HepG2 (cell line): Measurements from ENCODE around the gene ARFGAP2. TPM values are rescaled to one million over a fixed set of nuclear protein-coding genes. Genes with fewer than 3 reads are reported as not detected.

ENCODE experiments used
- ATAC-seq: fragments of 200-7000 bp; cut with Tn5 transposase; 3 replicates; pipeline ENCODE4 v1.9.1; 2020; ENCODE audit warnings: mild to moderate bottlenecking, moderate library complexity
- BruUV-seq: library from RNA; stranded (reverse); fragments of 400-500 nt; replicated peaks from 2 replicates; lab custom pipeline; 2021; lab: Mats Ljungman, UMichigan
- CTCF ChIA-PET: fragments of 300-600 bp; formaldehyde crosslinking; extraction: SDS; loops from one replicate; lab custom pipeline; 2021; ENCODE audit warnings: low total read pairs, inconsistent platforms, low intra/inter-chr PET ratio; lab: Yijun Ruan, JAX
- POLR2A ChIA-PET: fragments of 350-600 bp; sonication (Branson Sonifier 250); formaldehyde crosslinking; loops from one replicate; lab custom pipeline; 2020; ENCODE audit warnings: antibody characterized with exemption, inconsistent platforms; lab: Yijun Ruan, JAX
- DNase-seq: peaks from one replicate; pipeline ENCODE4 v3.0.0-alpha.2; 2015; ENCODE audit warnings: low spot score
- FAIRE-seq: peaks from 3 replicates; lab custom pipeline; 2011; peaks lifted over from hg19 to GRCh38; lab: Jason Lieb, UNC
- H2AFZ ChIP-seq: one replicate; pipeline ENCODE4 v1.6.1; 2011; ENCODE audit warnings: low read length, inconsistent platforms
- H3K27ac ChIP-seq: fragments of 300-600 bp; 3 replicates; pipeline ENCODE4 v1.8.0; 2011; ENCODE audit warnings: mixed run types, mild to moderate bottlenecking, mixed read lengths, low read length, inconsistent platforms; ENCODE audit not compliant: insufficient read depth; ENCODE audit errors: extremely low read length
- H3K27me3 ChIP-seq, 2 experiments: fragments of 200-600 bp in 1 of 2; 2 replicates in 1 of 2; 3 replicates in 1 of 2; pipeline versions ENCODE4 v1.6.0 to v1.8.0; 2011; ENCODE audit warnings: low read length in 2 of 2, mild to moderate bottlenecking in 2 of 2, moderate library complexity in 2 of 2, inconsistent platforms in 1 of 2; ENCODE audit not compliant: insufficient read depth in 2 of 2, control insufficient read depth in 1 of 2
- H3K36me3 ChIP-seq, 2 experiments: fragments of 200-600 bp in 1 of 2; replicated peaks in 1 of 2; 2 replicates in 1 of 2; 3 replicates in 1 of 2; pipeline versions ENCODE4 v1.5.1 to v1.8.0; 2011; ENCODE audit warnings: low read length in 2 of 2, inconsistent platforms in 1 of 2; ENCODE audit not compliant: insufficient read depth in 2 of 2, control insufficient read depth in 1 of 2
- H3K4me1 ChIP-seq: 2 replicates; pipeline ENCODE4 v1.5.1; 2012; ENCODE audit warnings: low read length, inconsistent platforms; ENCODE audit not compliant: insufficient read depth
- H3K4me2 ChIP-seq: 2 replicates; pipeline ENCODE4 v1.6.0; 2011; ENCODE audit warnings: low read depth, low read length, inconsistent platforms
- H3K4me3 ChIP-seq, 3 experiments: fragments of 200-600 bp in 1 of 3; sonication (generic), shearing (Covaris generic) in 1 of 3; replicated peaks in 1 of 3; 2 replicates each; pipeline ENCODE4 v1.5.1; 2011 to 2016; ENCODE audit warnings: low read length in 3 of 3, inconsistent platforms in 2 of 3, low read depth in 2 of 3, mild to moderate bottlenecking in 2 of 3, control low read depth in 1 of 3, mixed read lengths in 1 of 3; ENCODE audit not compliant: insufficient read depth in 1 of 3
- H3K79me2 ChIP-seq: one replicate; pipeline ENCODE4 v1.6.1; 2011; ENCODE audit warnings: low read length, inconsistent platforms; ENCODE audit not compliant: insufficient read depth
- H3K9ac ChIP-seq: 2 replicates; pipeline ENCODE4 v1.6.0; 2011; ENCODE audit warnings: mild to moderate bottlenecking, low read depth, low read length, inconsistent platforms; ENCODE audit not compliant: insufficient read depth
- H3K9me3 ChIP-seq: 2 replicates; pipeline ENCODE4 v1.5.1; 2012; ENCODE audit warnings: mild to moderate bottlenecking, low read length
- H4K20me1 ChIP-seq: 2 replicates; pipeline ENCODE4 v1.6.0; 2011; ENCODE audit warnings: inconsistent platforms, mild to moderate bottlenecking, low read length, moderate library complexity; ENCODE audit not compliant: insufficient read depth
- KAT2B ChIP-seq: fragments of 150-350 bp; IDR thresholded peaks from 2 replicates; pipeline ENCODE4 v1.6.1; 2014; ENCODE audit warnings: low read depth, low read length, borderline replicate concordance
- MATR3 ChIP-seq: sonication (generic); formaldehyde crosslinking; IDR thresholded peaks from 2 replicates; pipeline ENCODE4 v1.4.0; 2020; ENCODE audit warnings: missing genetic modification reagents
- ZNF230 ChIP-seq: sonication (generic); formaldehyde crosslinking; IDR thresholded peaks from 2 replicates; pipeline ENCODE4 v1.4.0; 2020; ENCODE audit warnings: mild to moderate bottlenecking, missing genetic modification reagents
- ZNF781 ChIP-seq: sonication (generic); formaldehyde crosslinking; IDR thresholded peaks from 2 replicates; pipeline ENCODE4 v1.5.1; 2020; ENCODE audit warnings: borderline replicate concordance, mild to moderate bottlenecking, missing genetic modification reagents; ENCODE audit errors: not compliant biosample characterization
- ZSCAN30 ChIP-seq: sonication (generic); formaldehyde crosslinking; IDR thresholded peaks from 2 replicates; pipeline ENCODE4 v1.5.0; 2020; ENCODE audit warnings: mild to moderate bottlenecking, missing genetic modification reagents
- WGBS: methylation state at CpG from one replicate; pipeline ENCODE4 v1.1.6; 2017; ENCODE audit warnings: low lambda C conversion rate; 5-methylcytosine and 5-hydroxymethylcytosine counted together
- in situ Hi-C: cut with HindIII; loops from 2 replicates; pipeline ENCODE4 v1.10.0; 2017; ENCODE audit warnings: low pct_unique_long_range_greater_than_20kb; ENCODE audit not compliant: extremely low pct_ligation_motif_present
- intact Hi-C: fragments of 100-400 bp; cut with micrococcal nuclease; formaldehyde crosslinking; loops from one replicate; pipeline ENCODE4 v1.10.0; 2022; ENCODE audit not compliant: unreplicated experiment
- polyA plus RNA-seq, 8 experiments: library from polyadenylated mRNA; depleted of rRNA in 3 of 8; stranded (reverse) in 7 of 8; unstranded in 1 of 8; fragments of >200 nt; fragmentation: Illumina TruSeq in 4 of 8; extraction: Trizol in 4 of 8; gene quantifications; 2 replicates each; pipeline versions ENCODE4 v1.2.1 to v1.2.3, GENCODE V29; 2011 to 2016; ENCODE audit warnings: low read depth in 4 of 8, missing spikeins in 1 of 8, mixed read lengths in 1 of 8; ENCODE audit not compliant: insufficient read depth in 1 of 8
- total RNA-seq, 5 experiments: library from RNA; depleted of rRNA; stranded (reverse); fragments of >200 nt; fragmentation: Illumina TruSeq; extraction: Trizol; gene quantifications; 2 replicates each; pipeline ENCODE4 v1.2.3, GENCODE V29; 2016; ENCODE audit warnings: low read depth in 1 of 5
- TF ChIP-seq, protein P1 (sequence below): sonication (generic); formaldehyde crosslinking; IDR thresholded peaks from 2 replicates; pipeline ENCODE4 v1.5.0; 2020; ENCODE audit warnings: mild to moderate bottlenecking, missing genetic modification reagents
- TF ChIP-seq, protein P2 (sequence below): sonication (generic); formaldehyde crosslinking; IDR thresholded peaks from 2 replicates; pipeline ENCODE4 v1.4.0; 2020; ENCODE audit warnings: missing genetic modification reagents
- TF ChIP-seq, protein P3 (sequence below): sonication (generic); formaldehyde crosslinking; IDR thresholded peaks from 2 replicates; pipeline ENCODE4 v1.4.0; 2020; ENCODE audit warnings: missing genetic modification reagents, borderline replicate concordance
- TF ChIP-seq, protein P4 (sequence below): sonication (generic); formaldehyde crosslinking; IDR thresholded peaks from 2 replicates; pipeline ENCODE4 v1.4.0; 2020; ENCODE audit warnings: missing genetic modification reagents, borderline replicate concordance

The ARFGAP2 gene
- total and polyA plus RNA-seq, 2 of the 13 experiments (the other 11 are each of a cell fraction or from before 2014, with no cell fraction given): 32.3 to 75.3 TPM

DNA sequence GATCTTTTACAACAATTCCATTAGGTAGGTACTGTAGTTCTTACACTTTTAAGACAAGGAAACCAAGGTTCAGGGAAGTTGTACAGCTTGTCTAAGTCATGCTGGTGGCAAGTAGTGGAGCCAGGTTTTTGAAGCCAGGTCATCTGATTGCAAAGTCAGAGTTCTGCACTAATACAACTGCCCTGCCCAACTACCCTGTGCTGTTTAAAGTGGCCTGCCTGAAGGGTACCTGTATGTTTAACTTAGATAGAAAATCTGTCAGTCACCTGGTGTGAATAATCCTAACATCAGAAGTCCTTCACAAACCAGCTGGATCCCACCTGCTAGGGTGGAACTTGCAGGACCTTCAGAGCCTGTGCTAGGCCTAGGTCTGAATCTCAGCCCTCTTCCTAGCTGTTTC, 44.2 kb downstream of the ARFGAP2 start (continued):
- no peak for TF ChIP-seq ZSCAN30
- no peak for TF ChIP-seq MATR3 (CRISPR knock-in tag)

DNA sequence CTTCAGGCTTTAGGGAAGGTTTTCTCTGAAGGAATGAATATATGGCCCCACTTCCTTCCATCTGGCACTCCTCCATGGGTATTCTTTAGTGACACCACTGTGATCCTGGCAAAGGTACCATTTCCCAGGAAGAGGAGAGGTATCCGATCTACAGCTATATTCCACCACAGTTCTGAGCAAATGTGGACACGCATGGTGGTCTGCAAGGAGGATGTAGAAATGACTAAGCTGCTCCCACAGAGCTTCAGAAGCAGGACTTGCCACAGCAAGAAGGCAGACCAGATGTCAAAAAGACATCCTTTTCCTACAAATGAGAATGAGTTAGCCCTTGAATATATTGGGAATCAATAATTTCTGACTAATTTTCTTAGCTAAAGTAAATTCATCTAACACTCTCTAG, 45.5 kb downstream of the ARFGAP2 start:
- H3K79me2 ChIP-seq: no peaks in the 10 kb centered on the region
- FAIRE-seq: no peak
- no peak overlapping the region for H2AFZ ChIP-seq
- whole genome bisulfite sequencing: 80% methylated on average over 2 of the region's 2 CpGs
- ChIA-PET POLR2A (no interaction called here), CTCF (no interaction called here)
- no peak overlapping the region for H3K9ac ChIP-seq
- no peaks in the 10 kb centered on the region for H3K9me3 ChIP-seq
- in situ Hi-C loops (no loop called here), intact Hi-C loops (no loop called here)
- no peak for DNase-seq
- no peak overlapping the region for H3K4me2 ChIP-seq
- no peaks in the 10 kb centered on the region for H3K36me3 ChIP-seq
- H3K4me1 ChIP-seq: no peaks in the 10 kb centered on the region
- BruUV-seq: no TSS peak
- ATAC-seq: no peak
- no peaks in the 10 kb centered on the region for H4K20me1 ChIP-seq
- no peak overlapping the region for H3K4me3 ChIP-seq
- no peak overlapping the region for H3K27ac ChIP-seq
- H3K27me3 ChIP-seq: no peaks in the 10 kb centered on the region
- no peak for TF ChIP-seq MATR3 (CRISPR knock-in tag)
- TF ChIP-seq ZNF781 (CRISPR knock-in tag): no peak
- TF ChIP-seq, protein P1, sequence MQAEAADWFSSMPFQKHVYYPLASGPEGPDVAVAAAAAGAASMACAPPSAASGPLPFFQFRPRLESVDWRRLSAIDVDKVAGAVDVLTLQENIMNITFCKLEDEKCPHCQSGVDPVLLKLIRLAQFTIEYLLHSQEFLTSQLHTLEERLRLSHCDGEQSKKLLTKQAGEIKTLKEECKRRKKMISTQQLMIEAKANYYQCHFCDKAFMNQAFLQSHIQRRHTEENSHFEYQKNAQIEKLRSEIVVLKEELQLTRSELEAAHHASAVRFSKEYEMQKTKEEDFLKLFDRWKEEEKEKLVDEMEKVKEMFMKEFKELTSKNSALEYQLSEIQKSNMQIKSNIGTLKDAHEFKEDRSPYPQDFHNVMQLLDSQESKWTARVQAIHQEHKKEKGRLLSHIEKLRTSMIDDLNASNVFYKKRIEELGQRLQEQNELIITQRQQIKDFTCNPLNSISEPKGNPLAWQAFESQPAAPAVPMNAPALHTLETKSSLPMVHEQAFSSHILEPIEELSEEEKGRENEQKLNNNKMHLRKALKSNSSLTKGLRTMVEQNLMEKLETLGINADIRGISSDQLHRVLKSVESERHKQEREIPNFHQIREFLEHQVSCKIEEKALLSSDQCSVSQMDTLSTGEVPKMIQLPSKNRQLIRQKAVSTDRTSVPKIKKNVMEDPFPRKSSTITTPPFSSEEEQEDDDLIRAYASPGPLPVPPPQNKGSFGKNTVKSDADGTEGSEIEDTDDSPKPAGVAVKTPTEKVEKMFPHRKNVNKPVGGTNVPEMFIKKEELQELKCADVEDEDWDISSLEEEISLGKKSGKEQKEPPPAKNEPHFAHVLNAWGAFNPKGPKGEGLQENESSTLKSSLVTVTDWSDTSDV: no peak
- TF ChIP-seq, protein P2, sequence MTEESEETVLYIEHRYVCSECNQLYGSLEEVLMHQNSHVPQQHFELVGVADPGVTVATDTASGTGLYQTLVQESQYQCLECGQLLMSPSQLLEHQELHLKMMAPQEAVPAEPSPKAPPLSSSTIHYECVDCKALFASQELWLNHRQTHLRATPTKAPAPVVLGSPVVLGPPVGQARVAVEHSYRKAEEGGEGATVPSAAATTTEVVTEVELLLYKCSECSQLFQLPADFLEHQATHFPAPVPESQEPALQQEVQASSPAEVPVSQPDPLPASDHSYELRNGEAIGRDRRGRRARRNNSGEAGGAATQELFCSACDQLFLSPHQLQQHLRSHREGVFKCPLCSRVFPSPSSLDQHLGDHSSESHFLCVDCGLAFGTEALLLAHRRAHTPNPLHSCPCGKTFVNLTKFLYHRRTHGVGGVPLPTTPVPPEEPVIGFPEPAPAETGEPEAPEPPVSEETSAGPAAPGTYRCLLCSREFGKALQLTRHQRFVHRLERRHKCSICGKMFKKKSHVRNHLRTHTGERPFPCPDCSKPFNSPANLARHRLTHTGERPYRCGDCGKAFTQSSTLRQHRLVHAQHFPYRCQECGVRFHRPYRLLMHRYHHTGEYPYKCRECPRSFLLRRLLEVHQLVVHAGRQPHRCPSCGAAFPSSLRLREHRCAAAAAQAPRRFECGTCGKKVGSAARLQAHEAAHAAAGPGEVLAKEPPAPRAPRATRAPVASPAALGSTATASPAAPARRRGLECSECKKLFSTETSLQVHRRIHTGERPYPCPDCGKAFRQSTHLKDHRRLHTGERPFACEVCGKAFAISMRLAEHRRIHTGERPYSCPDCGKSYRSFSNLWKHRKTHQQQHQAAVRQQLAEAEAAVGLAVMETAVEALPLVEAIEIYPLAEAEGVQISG: no peak
- TF ChIP-seq, protein P3, sequence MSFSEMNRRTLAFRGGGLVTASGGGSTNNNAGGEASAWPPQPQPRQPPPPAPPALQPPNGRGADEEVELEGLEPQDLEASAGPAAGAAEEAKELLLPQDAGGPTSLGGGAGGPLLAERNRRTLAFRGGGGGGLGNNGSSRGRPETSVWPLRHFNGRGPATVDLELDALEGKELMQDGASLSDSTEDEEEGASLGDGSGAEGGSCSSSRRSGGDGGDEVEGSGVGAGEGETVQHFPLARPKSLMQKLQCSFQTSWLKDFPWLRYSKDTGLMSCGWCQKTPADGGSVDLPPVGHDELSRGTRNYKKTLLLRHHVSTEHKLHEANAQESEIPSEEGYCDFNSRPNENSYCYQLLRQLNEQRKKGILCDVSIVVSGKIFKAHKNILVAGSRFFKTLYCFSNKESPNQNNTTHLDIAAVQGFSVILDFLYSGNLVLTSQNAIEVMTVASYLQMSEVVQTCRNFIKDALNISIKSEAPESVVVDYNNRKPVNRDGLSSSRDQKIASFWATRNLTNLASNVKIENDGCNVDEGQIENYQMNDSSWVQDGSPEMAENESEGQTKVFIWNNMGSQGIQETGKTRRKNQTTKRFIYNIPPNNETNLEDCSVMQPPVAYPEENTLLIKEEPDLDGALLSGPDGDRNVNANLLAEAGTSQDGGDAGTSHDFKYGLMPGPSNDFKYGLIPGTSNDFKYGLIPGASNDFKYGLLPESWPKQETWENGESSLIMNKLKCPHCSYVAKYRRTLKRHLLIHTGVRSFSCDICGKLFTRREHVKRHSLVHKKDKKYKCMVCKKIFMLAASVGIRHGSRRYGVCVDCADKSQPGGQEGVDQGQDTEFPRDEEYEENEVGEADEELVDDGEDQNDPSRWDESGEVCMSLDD (CRISPR knock-in tag): no peak
- TF ChIP-seq, protein P4, sequence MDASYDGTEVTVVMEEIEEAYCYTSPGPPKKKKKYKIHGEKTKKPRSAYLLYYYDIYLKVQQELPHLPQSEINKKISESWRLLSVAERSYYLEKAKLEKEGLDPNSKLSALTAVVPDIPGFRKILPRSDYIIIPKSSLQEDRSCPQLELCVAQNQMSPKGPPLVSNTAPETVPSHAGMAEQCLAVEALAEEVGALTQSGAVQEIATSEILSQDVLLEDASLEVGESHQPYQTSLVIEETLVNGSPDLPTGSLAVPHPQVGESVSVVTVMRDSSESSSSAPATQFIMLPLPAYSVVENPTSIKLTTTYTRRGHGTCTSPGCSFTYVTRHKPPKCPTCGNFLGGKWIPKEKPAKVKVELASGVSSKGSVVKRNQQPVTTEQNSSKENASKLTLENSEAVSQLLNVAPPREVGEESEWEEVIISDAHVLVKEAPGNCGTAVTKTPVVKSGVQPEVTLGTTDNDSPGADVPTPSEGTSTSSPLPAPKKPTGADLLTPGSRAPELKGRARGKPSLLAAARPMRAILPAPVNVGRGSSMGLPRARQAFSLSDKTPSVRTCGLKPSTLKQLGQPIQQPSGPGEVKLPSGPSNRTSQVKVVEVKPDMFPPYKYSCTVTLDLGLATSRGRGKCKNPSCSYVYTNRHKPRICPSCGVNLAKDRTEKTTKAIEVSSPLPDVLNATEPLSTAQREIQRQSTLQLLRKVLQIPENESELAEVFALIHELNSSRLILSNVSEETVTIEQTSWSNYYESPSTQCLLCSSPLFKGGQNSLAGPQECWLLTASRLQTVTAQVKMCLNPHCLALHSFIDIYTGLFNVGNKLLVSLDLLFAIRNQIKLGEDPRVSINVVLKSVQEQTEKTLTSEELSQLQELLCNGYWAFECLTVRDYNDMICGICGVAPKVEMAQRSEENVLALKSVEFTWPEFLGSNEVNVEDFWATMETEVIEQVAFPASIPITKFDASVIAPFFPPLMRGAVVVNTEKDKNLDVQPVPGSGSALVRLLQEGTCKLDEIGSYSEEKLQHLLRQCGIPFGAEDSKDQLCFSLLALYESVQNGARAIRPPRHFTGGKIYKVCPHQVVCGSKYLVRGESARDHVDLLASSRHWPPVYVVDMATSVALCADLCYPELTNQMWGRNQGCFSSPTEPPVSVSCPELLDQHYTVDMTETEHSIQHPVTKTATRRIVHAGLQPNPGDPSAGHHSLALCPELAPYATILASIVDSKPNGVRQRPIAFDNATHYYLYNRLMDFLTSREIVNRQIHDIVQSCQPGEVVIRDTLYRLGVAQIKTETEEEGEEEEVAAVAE: no peak
- TF ChIP-seq KAT2B: no peak
- no peak for TF ChIP-seq ZNF230
